ENCODE results near the gene RNF212B.

The RNF212B gene

GRCh38 chr14:23297096-23297495 is 59.4 kb downstream of the RNF212B start:
- no peak for DNase-seq

- no peak for DNase-seq
Observed at GRCh38 chr14:23297611-23298277, 60.0 kb downstream of the RNF212B start.

GRCh38 chr14:23299211-23299957 is 61.6 kb downstream of the RNF212B start:
- no peak for DNase-seq

GRCh38 chr14:23299986-23300686 is 62.4 kb downstream of the RNF212B start:
- DNase-seq, result no peak

GRCh38 chr14:23300687-23301223 is 63.0 kb downstream of the RNF212B start:
- no peak for DNase-seq

GRCh38 chr14:23301288-23301968 is 63.7 kb downstream of the RNF212B start:
- DNase-seq, result peak; percentile 98

GRCh38 chr14:23301969-23302289 is 64.2 kb downstream of the RNF212B start:
- DNase-seq, result no peak

- DNase-seq, result peak; percentile 7
Observed at GRCh38 chr14:23302290-23303225, 64.8 kb downstream of the RNF212B start, which contains the start of gene PPP1R3E. PPP1R3E (minus strand) TSS chr14:23302859; CDS start chr14:23302576, 283 bp downstream.

GRCh38 chr14:23306412-23307145 is 68.8 kb downstream of the RNF212B start, which contains the start of gene BCL2L2:
BCL2L2 (plus strand) TSS chr14:23306833; CDS start chr14:23307768, 935 bp downstream.
- DNase-seq, result peak; percentile 72

- no peak for DNase-seq
Observed at GRCh38 chr14:23307146-23307530, 69.4 kb downstream of the RNF212B start.

- no peak for DNase-seq
Observed at GRCh38 chr14:23307687-23308644, 70.2 kb downstream of the RNF212B start.

- DNase-seq, result no peak
Observed at GRCh38 chr14:23308721-23309445, 71.1 kb downstream of the RNF212B start.

- no peak for DNase-seq
Observed at GRCh38 chr14:23310546-23310945, 72.8 kb downstream of the RNF212B start.

GRCh38 chr14:23316300-23316699 is 78.6 kb downstream of the RNF212B start:
- DNase-seq, result no peak

GRCh38 chr14:23319746-23320583 is 82.2 kb downstream of the RNF212B start:
- DNase-seq, result no peak

- peak; percentile 98 for DNase-seq
Observed at GRCh38 chr14:23320584-23321571, 83.1 kb downstream of the RNF212B start, which contains the start of gene PABPN1. PABPN1 (plus strand) TSS chr14:23321457; CDS start chr14:23321470, 13 bp downstream.

All from T1000 (cell line).